H9 (cell line): ENCODE results near the gene SLC25A43. TPM values are rescaled to one million over a fixed set of nuclear protein-coding genes. Genes with fewer than 3 reads are reported as not detected.
A peak's percentile ranks its signal among the peaks of the same experiment; 100 is the strongest.

Source experiments
- DNase-seq: peaks from one replicate; pipeline ENCODE4 v3.0.0-alpha.2; 2017
- H2AFZ ChIP-seq: one replicate; pipeline ENCODE4 v1.6.1; 2013; ENCODE audit warnings: mild to moderate bottlenecking, low read length, control low read depth, moderate library complexity
- H2AK5ac ChIP-seq: 2 replicates; pipeline ENCODE4 v1.6.1; 2013; ENCODE audit warnings: low read length, control low read depth, mixed read lengths; ENCODE audit not compliant: insufficient read length
- H2BK120ac ChIP-seq: one replicate; pipeline ENCODE4 v1.6.1; 2013; ENCODE audit warnings: low read depth, mild to moderate bottlenecking, low read length, control low read depth, inconsistent platforms; ENCODE audit not compliant: poor library complexity, severe bottlenecking
- H2BK12ac ChIP-seq: 2 replicates; pipeline ENCODE4 v1.6.1; 2013; ENCODE audit warnings: low read length, control low read depth, mixed read lengths, low read depth; ENCODE audit not compliant: insufficient read length
- H2BK15ac ChIP-seq: 2 replicates; pipeline ENCODE4 v1.6.1; 2013; ENCODE audit warnings: low read depth, low read length, control low read depth
- H2BK20ac ChIP-seq: one replicate; pipeline ENCODE4 v1.6.1; 2013; ENCODE audit warnings: low read depth, mild to moderate bottlenecking, low read length, control low read depth, inconsistent platforms; ENCODE audit not compliant: poor library complexity, severe bottlenecking
- H2BK5ac ChIP-seq: 2 replicates; pipeline ENCODE4 v1.6.1; 2013; ENCODE audit warnings: low read length, control low read depth, mixed read lengths; ENCODE audit not compliant: insufficient read length
- H3K14ac ChIP-seq: 2 replicates; pipeline ENCODE4 v1.6.1; 2013; ENCODE audit warnings: low read length, control low read depth; ENCODE audit not compliant: insufficient read depth
- H3K18ac ChIP-seq: 2 replicates; pipeline ENCODE4 v1.6.1; 2013; ENCODE audit warnings: low read depth, mild to moderate bottlenecking, mixed read lengths, low read length, control low read depth; ENCODE audit not compliant: insufficient read length
- H3K23ac ChIP-seq: 2 replicates; pipeline ENCODE4 v1.6.1; 2013; ENCODE audit warnings: low read length, control low read depth, mixed read lengths, low read depth; ENCODE audit not compliant: insufficient read length
- H3K23me2 ChIP-seq: 2 replicates; pipeline ENCODE4 v1.6.1; 2013; ENCODE audit warnings: low read depth, mild to moderate bottlenecking, mixed read lengths, low read length, control low read depth; ENCODE audit not compliant: insufficient read length, poor library complexity, severe bottlenecking
- H3K27ac ChIP-seq: 2 replicates; pipeline ENCODE4 v1.5.1; 2013; ENCODE audit warnings: low read length, control low read depth, mixed read lengths, low read depth; ENCODE audit not compliant: insufficient read length
- H3K27me3 ChIP-seq: 2 replicates; pipeline ENCODE4 v1.6.1; 2013; ENCODE audit warnings: low read length, control low read depth, inconsistent platforms; ENCODE audit not compliant: insufficient read depth
- H3K4ac ChIP-seq: 2 replicates; pipeline ENCODE4 v1.6.1; 2013; ENCODE audit warnings: low read depth, mild to moderate bottlenecking, control low read depth, inconsistent platforms, low read length, moderate library complexity
- H3K4me1 ChIP-seq: 2 replicates; pipeline ENCODE4 v1.6.1; 2013; ENCODE audit warnings: low read length, control low read depth, inconsistent platforms; ENCODE audit not compliant: insufficient read depth
- H3K4me2 ChIP-seq: 2 replicates; pipeline ENCODE4 v1.6.1; 2013; ENCODE audit warnings: low read length, control low read depth, mixed read lengths; ENCODE audit not compliant: insufficient read length, insufficient read depth
- H3K56ac ChIP-seq: 2 replicates; pipeline ENCODE4 v1.6.1; 2013; ENCODE audit warnings: low read depth, mild to moderate bottlenecking, mixed read lengths, low read length, control low read depth; ENCODE audit not compliant: insufficient read length
- H3K79me1 ChIP-seq: 2 replicates; pipeline ENCODE4 v1.6.1; 2013; ENCODE audit warnings: low read depth, mild to moderate bottlenecking, moderate library complexity, low read length, control low read depth, inconsistent platforms; ENCODE audit not compliant: insufficient read depth, poor library complexity, severe bottlenecking
- H3K79me2 ChIP-seq: 2 replicates; pipeline ENCODE4 v1.6.1; 2013; ENCODE audit warnings: low read length, control low read depth, inconsistent platforms; ENCODE audit not compliant: insufficient read depth
- H3K9ac ChIP-seq: 2 replicates; pipeline ENCODE4 v1.6.1; 2013; ENCODE audit warnings: low read length, control low read depth, mixed read lengths; ENCODE audit not compliant: insufficient read length; ENCODE audit errors: extremely low read depth
- H3K9me3 ChIP-seq: one replicate; pipeline ENCODE4 v1.6.1; 2013; ENCODE audit warnings: low read depth, low read length, inconsistent platforms; ENCODE audit not compliant: control insufficient read depth
- H3T11ph ChIP-seq: one replicate; pipeline ENCODE4 v1.6.1; 2013; ENCODE audit warnings: mild to moderate bottlenecking, low read length, control low read depth, inconsistent platforms
- H4K20me1 ChIP-seq: one replicate; pipeline ENCODE4 v1.6.1; 2013; ENCODE audit not compliant: control insufficient read depth, insufficient read length, insufficient read depth
- H4K5ac ChIP-seq: 2 replicates; pipeline ENCODE4 v1.6.1; 2013; ENCODE audit warnings: low read depth, mild to moderate bottlenecking, mixed read lengths, low read length, control low read depth; ENCODE audit not compliant: insufficient read length
- H4K8ac ChIP-seq: replicated peaks from 2 replicates; pipeline ENCODE4 v1.6.1; 2013; ENCODE audit warnings: low read length, control low read depth, mixed read lengths, low read depth; ENCODE audit not compliant: insufficient read length
- H4K91ac ChIP-seq: 2 replicates; pipeline ENCODE4 v1.6.1; 2013; ENCODE audit warnings: low read depth, mild to moderate bottlenecking, moderate library complexity, mixed read lengths, low read length, control low read depth; ENCODE audit not compliant: insufficient read length
- H3K27ac Mint-ChIP-seq, 3 experiments: 2 replicates in 2 of 3; 3 replicates in 1 of 3; pipeline ENCODE4 v1.8.0; 2020 to 2021; ENCODE audit warnings: mixed read lengths in 3 of 3, mild to moderate bottlenecking in 1 of 3, moderate library complexity in 1 of 3
- H3K27me3 Mint-ChIP-seq: 2 replicates; pipeline ENCODE4 v1.8.0; 2021; ENCODE audit warnings: low read depth, mild to moderate bottlenecking, moderate library complexity, mixed read lengths
- H3K36me3 Mint-ChIP-seq, 3 experiments: 2 replicates in 2 of 3; 3 replicates in 1 of 3; pipeline ENCODE4 v1.8.0; 2020 to 2021; ENCODE audit warnings: low read depth in 3 of 3, mixed read lengths in 3 of 3; ENCODE audit not compliant: insufficient read depth in 1 of 3
- H3K4me1 Mint-ChIP-seq, 2 experiments: 2 replicates each; pipeline ENCODE4 v1.8.0; 2020; ENCODE audit warnings: mixed read lengths in 2 of 2
- H3K4me3 Mint-ChIP-seq, 2 experiments: 2 replicates in 1 of 2; 3 replicates in 1 of 2; pipeline ENCODE4 v1.8.0; 2020 to 2021; ENCODE audit warnings: mild to moderate bottlenecking in 2 of 2, mixed read lengths in 2 of 2, moderate library complexity in 1 of 2
- H3K9me3 Mint-ChIP-seq, 2 experiments: 2 replicates in 1 of 2; 3 replicates in 1 of 2; pipeline ENCODE4 v1.8.0; 2020; ENCODE audit warnings: mild to moderate bottlenecking in 2 of 2, mixed read lengths in 2 of 2, moderate library complexity in 1 of 2
- WGBS: extraction: QIAGEN DNeasy Blood & Tissue Kit; methylation state at CpG from one replicate; pipeline ENCODE4 v1.1.7; 2013; ENCODE audit warnings: missing lambda C conversion rate, low lambda C conversion rate, mixed read lengths; ENCODE audit not compliant: insufficient read length; ENCODE audit errors: extremely low coverage; 5-methylcytosine and 5-hydroxymethylcytosine counted together
- total RNA-seq: library from RNA; stranded (reverse); gene quantifications from 2 replicates; pipeline ENCODE4 v1.2.1, GENCODE V29; 2021
- TF ChIP-seq, protein P1 (sequence below): fragments of 200-600 bp; sonication (generic); conservative IDR thresholded peaks from 3 replicates; pipeline ENCODE4 v1.8.0; 2021; ENCODE audit warnings: antibody characterized with exemption, mild to moderate bottlenecking

Gene SLC25A43
- total RNA-seq, 1 experiment from 2014 or later: 3.7 TPM

GRCh38 chrX:119427024-119427794 lies 28.1 kb downstream of the SLC25A43 start:
- Mint-ChIP-seq H3K4me3 (no peak overlapping the region), H3K27me3 (no peaks in the 10 kb centered on the region), H3K36me3 (peaks cover 4 to 14% (median 6%) of the 10 kb centered on the region in 3 experiments; a peak in 6 of 7 replicates), H3K9me3 (peaks cover 67 to 72% of the 10 kb centered on the region in 2 experiments), H3K4me1 (peaks cover 6 to 11% of the 10 kb centered on the region in 2 experiments), H3K27ac (peak overlapping the region in 1 of 3 experiments; percentile 84; a peak in 4 of 7 replicates)
- H2BK20ac ChIP-seq: no peak overlapping the region
- H4K8ac ChIP-seq: no peak overlapping the region
- no peak overlapping the region for H2AK5ac ChIP-seq
- H4K20me1 ChIP-seq: no peaks in the 10 kb centered on the region
- no peak overlapping the region for H3K4ac ChIP-seq
- H3K4me1 ChIP-seq: no peaks in the 10 kb centered on the region
- no peaks in the 10 kb centered on the region for H3K27me3 ChIP-seq
- no peak overlapping the region for H3K27ac ChIP-seq
- H2BK5ac ChIP-seq: no peak overlapping the region
- no peak overlapping the region for H3K23ac ChIP-seq
- no peak overlapping the region for H3K9ac ChIP-seq
- H2AFZ ChIP-seq: no peak overlapping the region
- H3K79me1 ChIP-seq: no peaks in the 10 kb centered on the region
- H2BK120ac ChIP-seq: no peak overlapping the region
- H2BK12ac ChIP-seq: no peak overlapping the region
- WGBS: no CpG with 5 or more reads among the region's 9 CpGs
- no peaks in the 10 kb centered on the region for H3K23me2 ChIP-seq
- DNase-seq: no peak
- no peak overlapping the region for H3T11ph ChIP-seq
- no peak overlapping the region for H3K56ac ChIP-seq
- no peak overlapping the region for H3K18ac ChIP-seq
- TF ChIP-seq, protein P1, sequence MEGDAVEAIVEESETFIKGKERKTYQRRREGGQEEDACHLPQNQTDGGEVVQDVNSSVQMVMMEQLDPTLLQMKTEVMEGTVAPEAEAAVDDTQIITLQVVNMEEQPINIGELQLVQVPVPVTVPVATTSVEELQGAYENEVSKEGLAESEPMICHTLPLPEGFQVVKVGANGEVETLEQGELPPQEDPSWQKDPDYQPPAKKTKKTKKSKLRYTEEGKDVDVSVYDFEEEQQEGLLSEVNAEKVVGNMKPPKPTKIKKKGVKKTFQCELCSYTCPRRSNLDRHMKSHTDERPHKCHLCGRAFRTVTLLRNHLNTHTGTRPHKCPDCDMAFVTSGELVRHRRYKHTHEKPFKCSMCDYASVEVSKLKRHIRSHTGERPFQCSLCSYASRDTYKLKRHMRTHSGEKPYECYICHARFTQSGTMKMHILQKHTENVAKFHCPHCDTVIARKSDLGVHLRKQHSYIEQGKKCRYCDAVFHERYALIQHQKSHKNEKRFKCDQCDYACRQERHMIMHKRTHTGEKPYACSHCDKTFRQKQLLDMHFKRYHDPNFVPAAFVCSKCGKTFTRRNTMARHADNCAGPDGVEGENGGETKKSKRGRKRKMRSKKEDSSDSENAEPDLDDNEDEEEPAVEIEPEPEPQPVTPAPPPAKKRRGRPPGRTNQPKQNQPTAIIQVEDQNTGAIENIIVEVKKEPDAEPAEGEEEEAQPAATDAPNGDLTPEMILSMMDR: no peak
- no peak overlapping the region for H3K14ac ChIP-seq
- no peak overlapping the region for H4K5ac ChIP-seq
- H2BK15ac ChIP-seq: no peak overlapping the region
- peaks cover 11% of the 10 kb centered on the region for H3K9me3 ChIP-seq
- H3K79me2 ChIP-seq: no peaks in the 10 kb centered on the region
- no peak overlapping the region for H3K4me2 ChIP-seq
- H4K91ac ChIP-seq: no peak overlapping the region
